Measurements from ENCODE around the gene LMOD3.

Gene LMOD3

DNA sequence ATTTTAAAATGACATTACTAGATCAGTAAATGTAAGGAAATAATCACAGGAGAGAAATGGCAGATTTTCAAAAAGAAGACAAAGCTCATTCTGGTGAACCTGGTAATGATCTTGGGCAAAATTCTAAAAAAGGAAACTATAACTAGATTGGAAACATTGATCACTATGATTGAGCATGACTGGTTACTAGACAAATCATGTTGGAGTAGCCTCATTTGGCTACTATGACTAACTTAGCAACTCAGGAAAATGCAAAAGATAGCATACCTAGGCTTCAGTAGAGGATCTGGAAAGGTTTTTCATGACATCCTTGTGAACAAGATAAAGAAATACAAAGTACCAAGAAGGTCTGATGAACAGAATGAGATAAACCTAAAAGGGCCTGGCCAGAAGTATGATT, 62.7 kb downstream of the LMOD3 start:
- no peaks in the 10 kb centered on the region for H3K9me3 Mint-ChIP-seq
- H3K36me3 Mint-ChIP-seq (ENCODE audit: low read depth): peaks cover 88% of the 10 kb centered on the region
- H3K27ac Mint-ChIP-seq: no peak overlapping the region
- TF ChIP-seq, protein P1, sequence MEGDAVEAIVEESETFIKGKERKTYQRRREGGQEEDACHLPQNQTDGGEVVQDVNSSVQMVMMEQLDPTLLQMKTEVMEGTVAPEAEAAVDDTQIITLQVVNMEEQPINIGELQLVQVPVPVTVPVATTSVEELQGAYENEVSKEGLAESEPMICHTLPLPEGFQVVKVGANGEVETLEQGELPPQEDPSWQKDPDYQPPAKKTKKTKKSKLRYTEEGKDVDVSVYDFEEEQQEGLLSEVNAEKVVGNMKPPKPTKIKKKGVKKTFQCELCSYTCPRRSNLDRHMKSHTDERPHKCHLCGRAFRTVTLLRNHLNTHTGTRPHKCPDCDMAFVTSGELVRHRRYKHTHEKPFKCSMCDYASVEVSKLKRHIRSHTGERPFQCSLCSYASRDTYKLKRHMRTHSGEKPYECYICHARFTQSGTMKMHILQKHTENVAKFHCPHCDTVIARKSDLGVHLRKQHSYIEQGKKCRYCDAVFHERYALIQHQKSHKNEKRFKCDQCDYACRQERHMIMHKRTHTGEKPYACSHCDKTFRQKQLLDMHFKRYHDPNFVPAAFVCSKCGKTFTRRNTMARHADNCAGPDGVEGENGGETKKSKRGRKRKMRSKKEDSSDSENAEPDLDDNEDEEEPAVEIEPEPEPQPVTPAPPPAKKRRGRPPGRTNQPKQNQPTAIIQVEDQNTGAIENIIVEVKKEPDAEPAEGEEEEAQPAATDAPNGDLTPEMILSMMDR (IDR thresholded peaks at IDR 0.05): no peak
- H3K4me3 Mint-ChIP-seq: no peak overlapping the region
- H3K4me1 Mint-ChIP-seq: no peaks in the 10 kb centered on the region
- no peak for DNase-seq
- no peaks in the 10 kb centered on the region for H3K27me3 Mint-ChIP-seq (ENCODE audit: low read depth, poor library complexity)

DNA sequence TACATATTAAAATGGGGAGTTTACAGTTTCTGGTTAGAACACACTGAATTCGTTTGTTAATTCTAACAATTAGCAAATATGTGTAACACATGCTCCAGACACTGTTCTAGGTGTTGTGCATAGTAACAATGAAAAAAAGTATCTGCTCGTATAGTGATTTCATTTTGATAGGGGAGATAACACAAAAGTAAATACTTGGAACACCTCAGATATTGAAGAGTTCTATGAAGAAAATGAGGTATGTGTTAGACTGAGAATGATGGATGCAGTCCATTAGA, 63.5 kb downstream of the LMOD3 start:
- no peak for DNase-seq
- peaks cover 81% of the 10 kb centered on the region for H3K36me3 Mint-ChIP-seq (ENCODE audit: low read depth)
- no peak overlapping the region for H3K27ac Mint-ChIP-seq
- H3K27me3 Mint-ChIP-seq (ENCODE audit: low read depth, poor library complexity): no peaks in the 10 kb centered on the region
- TF ChIP-seq, protein P1 (IDR thresholded peaks at IDR 0.05): no peak
- H3K4me1 Mint-ChIP-seq: no peaks in the 10 kb centered on the region
- H3K9me3 Mint-ChIP-seq: no peaks in the 10 kb centered on the region
- no peak overlapping the region for H3K4me3 Mint-ChIP-seq

DNA sequence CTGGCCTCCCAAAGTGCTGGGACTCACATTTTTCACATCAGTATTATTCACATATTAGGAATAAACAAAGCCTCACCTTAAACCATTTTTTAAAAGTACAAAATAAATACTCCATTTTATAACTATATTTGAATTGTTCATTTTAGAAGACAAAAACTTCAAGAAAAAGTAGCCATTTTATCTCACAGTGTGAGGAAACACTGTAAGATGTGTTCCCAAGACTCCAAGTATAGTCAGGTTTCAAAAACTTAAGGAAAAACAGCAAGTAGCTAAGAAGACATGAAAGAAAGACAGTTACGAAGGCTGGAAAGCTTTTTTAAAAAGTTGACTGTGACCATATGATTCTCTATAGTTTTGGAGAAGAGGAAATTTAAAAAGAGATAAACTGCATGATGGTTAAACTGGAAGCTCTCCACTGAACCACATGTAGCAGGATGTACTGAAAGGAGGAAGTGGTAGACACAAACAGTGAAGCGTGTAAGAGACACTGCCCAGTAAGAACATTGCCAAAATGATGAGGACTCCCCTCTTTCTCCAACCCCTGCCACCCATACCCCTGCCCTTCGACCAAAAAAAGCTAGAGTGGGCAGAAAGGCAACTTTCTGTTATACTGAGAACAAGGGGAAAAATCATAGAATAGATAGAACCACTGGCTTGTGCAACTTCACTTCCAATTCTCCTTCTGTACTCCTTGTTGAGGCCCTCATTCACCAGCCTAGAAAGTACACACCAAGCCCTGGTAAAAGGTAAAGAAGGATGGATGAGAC, 64.0 kb downstream of the LMOD3 start:
- no peaks in the 10 kb centered on the region for H3K27me3 Mint-ChIP-seq (ENCODE audit: low read depth, poor library complexity)
- H3K27ac Mint-ChIP-seq: no peak overlapping the region
- peaks cover 76% of the 10 kb centered on the region for H3K36me3 Mint-ChIP-seq (ENCODE audit: low read depth)
- DNase-seq: no peak
- H3K4me1 Mint-ChIP-seq: no peaks in the 10 kb centered on the region
- H3K9me3 Mint-ChIP-seq: no peaks in the 10 kb centered on the region
- H3K4me3 Mint-ChIP-seq: no peak overlapping the region
- TF ChIP-seq, protein P1 (IDR thresholded peaks at IDR 0.05): no peak

Data from nephron progenitor cell (in vitro differentiated cells).